DOHH2 (cell line): ENCODE data around the gene SLC4A1.

Source experiments
- H3F3A ChIP-seq: fragments of 200-600 bp; sonication (generic), shearing (Covaris generic); 2 replicates; pipeline ENCODE4 v1.6.0; 2016; ENCODE audit warnings: antibody characterized with exemption, mild to moderate bottlenecking; ENCODE audit not compliant: control insufficient read depth, insufficient read depth
- H3K27ac ChIP-seq: fragments of 200-600 bp; sonication (generic); 2 replicates; pipeline ENCODE4 v1.5.1; 2014; ENCODE audit warnings: low read depth, mild to moderate bottlenecking, low read length, moderate library complexity
- H3K27me3 ChIP-seq: fragments of 200-600 bp; sonication (generic); 2 replicates; pipeline ENCODE4 v1.6.1; 2014; ENCODE audit warnings: mild to moderate bottlenecking, low read length, mixed read lengths; ENCODE audit not compliant: control insufficient read depth
- H3K36me3 ChIP-seq: fragments of 200-600 bp; sonication (generic); 2 replicates; pipeline ENCODE4 v1.6.1; 2014; ENCODE audit warnings: mild to moderate bottlenecking, low read length, moderate library complexity, mixed read lengths; ENCODE audit not compliant: control insufficient read depth
- H3K4me1 ChIP-seq: fragments of 200-600 bp; sonication (generic); 2 replicates; pipeline ENCODE4 v1.6.1; 2014; ENCODE audit warnings: mild to moderate bottlenecking, low read length, mixed read lengths; ENCODE audit not compliant: control insufficient read depth
- H3K4me2 ChIP-seq: fragments of 200-600 bp; sonication (generic); 2 replicates; pipeline ENCODE4 v1.6.0; 2014; ENCODE audit warnings: mild to moderate bottlenecking, low read length, moderate library complexity
- H3K4me3 ChIP-seq: fragments of 200-600 bp; sonication (generic); 2 replicates; pipeline ENCODE4 v1.5.1; 2014; ENCODE audit warnings: mild to moderate bottlenecking, low read length, mixed read lengths
- H3K79me2 ChIP-seq: fragments of 200-600 bp; sonication (generic); 2 replicates; pipeline ENCODE4 v1.6.1; 2014; ENCODE audit warnings: mild to moderate bottlenecking, low read length, mixed read lengths; ENCODE audit not compliant: control insufficient read depth
- H3K9me2 ChIP-seq: fragments of 200-600 bp; sonication (generic); replicated peaks from 2 replicates; pipeline ENCODE4 v1.6.1; 2014; ENCODE audit warnings: mild to moderate bottlenecking, low read length, mixed read lengths; ENCODE audit not compliant: control insufficient read depth
- H3K9me3 ChIP-seq: fragments of 200-600 bp; sonication (generic); 2 replicates; pipeline ENCODE4 v1.6.1; 2014; ENCODE audit warnings: antibody characterized with exemption, low read length, mixed read lengths; ENCODE audit not compliant: control insufficient read depth, insufficient read depth
- H4K20me1 ChIP-seq: fragments of 200-600 bp; sonication (generic); 2 replicates; pipeline ENCODE4 v1.6.0; 2014; ENCODE audit warnings: low read depth, mild to moderate bottlenecking, antibody characterized with exemption, low read length, moderate library complexity; ENCODE audit not compliant: control insufficient read depth, insufficient read depth
- CTCF ChIP-seq: fragments of 200-600 bp; sonication (generic); IDR thresholded peaks from one replicate; pipeline ENCODE4 v1.5.1; 2014; ENCODE audit warnings: antibody characterized with exemption, mild to moderate bottlenecking, low read depth, low read length; ENCODE audit not compliant: poor library complexity, severe bottlenecking
- EZH2phosphoT487 ChIP-seq: fragments of 200-600 bp; sonication (generic); IDR thresholded peaks from 2 replicates; pipeline ENCODE4 v1.6.1; 2017; ENCODE audit warnings: borderline replicate concordance, mild to moderate bottlenecking, antibody characterized with exemption, low read length, moderate library complexity, mixed read lengths

The SLC4A1 gene

DNA sequence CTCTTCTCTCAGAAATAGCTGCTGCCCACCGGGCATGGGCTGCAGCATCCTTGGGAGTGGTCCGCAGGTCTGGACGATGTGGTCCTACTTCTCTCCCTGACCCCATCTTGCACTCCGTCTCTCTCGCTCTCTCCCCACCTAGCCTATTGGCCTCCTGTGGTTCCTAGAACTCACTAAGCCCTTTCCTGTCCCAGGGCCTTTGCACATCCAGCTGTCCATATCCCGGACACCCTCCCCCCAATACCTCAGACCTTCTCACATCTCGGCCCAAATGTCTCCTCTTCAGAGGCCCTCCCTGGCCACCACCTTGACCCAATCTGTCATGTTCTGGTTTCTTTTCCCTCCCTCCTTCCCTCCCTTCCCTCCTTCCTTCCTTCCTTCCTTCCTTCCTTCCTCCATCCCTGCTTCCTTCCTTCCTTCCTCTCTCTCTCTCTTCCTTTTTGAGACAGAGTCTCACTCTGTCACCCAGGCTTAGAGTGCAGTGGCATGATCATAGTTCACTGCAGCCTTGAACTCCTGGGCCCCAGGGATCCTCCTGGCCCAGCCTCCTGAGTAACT lies 4.5 kb downstream of the SLC4A1 start:
- Histone ChIP-seq H3K4me2 (no peak overlapping the region), H4K20me1 (no peaks in the 10 kb centered on the region), H3K36me3 (no peaks in the 10 kb centered on the region), H3K9me2 (no peaks in the 10 kb centered on the region), H3K27me3 (no peaks in the 10 kb centered on the region), H3F3A (no peaks in the 10 kb centered on the region), H3K27ac (no peak overlapping the region), H3K9me3 (no peaks in the 10 kb centered on the region), H3K4me1 (no peaks in the 10 kb centered on the region), H3K4me3 (no peak overlapping the region), H3K79me2 (no peaks in the 10 kb centered on the region)
- TF ChIP-seq CTCF = no peak
- TF ChIP-seq EZH2phosphoT487 = no peak

DNA sequence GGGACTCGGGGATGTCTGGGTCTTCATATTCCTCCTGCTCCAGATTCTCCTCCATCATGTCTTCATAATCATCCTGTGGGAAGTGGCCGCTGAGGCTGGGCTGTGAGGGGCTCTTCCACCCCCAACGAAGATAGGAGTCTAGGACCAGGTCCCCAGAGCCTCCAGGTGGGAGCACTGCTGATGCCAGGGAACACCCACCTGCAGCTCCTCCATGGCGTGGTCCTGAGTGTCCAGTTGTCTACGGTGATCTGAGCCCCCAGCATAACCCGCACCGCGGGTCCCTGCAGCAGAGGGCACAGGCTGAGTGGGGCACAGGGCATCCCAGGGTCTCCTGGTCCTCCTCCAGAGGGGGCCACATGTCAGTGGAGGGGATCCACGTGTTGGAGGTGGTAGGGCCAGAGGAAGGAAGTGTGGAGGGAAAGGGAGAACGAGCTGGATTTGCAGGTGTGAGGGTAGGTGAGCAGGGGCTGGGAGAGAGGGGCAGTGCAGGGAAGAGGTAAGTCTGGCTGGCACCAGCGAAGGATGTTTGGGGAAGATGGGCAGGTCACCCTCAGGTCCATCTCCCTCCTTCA lies 5.2 kb downstream of the SLC4A1 start:
- no peaks in the 10 kb centered on the region for H3K27me3 ChIP-seq
- TF ChIP-seq CTCF (no peak), EZH2phosphoT487 (no peak)
- no peaks in the 10 kb centered on the region for H3K9me3 ChIP-seq
- no peaks in the 10 kb centered on the region for H4K20me1 ChIP-seq
- no peaks in the 10 kb centered on the region for H3K79me2 ChIP-seq
- no peak overlapping the region for H3K27ac ChIP-seq
- H3F3A ChIP-seq = no peaks in the 10 kb centered on the region
- H3K4me3 ChIP-seq = no peak overlapping the region
- no peaks in the 10 kb centered on the region for H3K36me3 ChIP-seq
- H3K9me2 ChIP-seq = no peaks in the 10 kb centered on the region
- H3K4me2 ChIP-seq = no peak overlapping the region
- no peaks in the 10 kb centered on the region for H3K4me1 ChIP-seq

DNA sequence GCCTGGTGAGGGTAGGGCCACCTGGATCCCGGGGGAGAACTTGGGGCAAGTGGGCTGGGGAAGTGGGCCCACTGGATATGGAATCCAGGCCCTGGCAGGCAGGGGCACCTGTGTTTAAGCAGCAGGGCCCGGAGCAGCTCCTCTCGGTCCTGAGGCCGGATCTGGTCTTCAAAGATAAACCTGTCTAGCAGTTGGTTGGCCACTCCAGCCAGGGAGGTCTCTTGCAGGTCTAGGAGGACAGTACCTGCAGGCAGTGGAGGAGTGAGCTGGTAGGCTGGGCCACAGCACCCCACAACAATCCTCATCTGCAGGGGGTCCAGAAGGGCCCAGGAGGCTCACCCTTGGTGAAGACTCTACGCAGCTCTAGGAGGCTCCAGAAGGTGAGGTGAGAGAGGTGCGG lies 7.6 kb downstream of the SLC4A1 start:
- H3F3A ChIP-seq = no peaks in the 10 kb centered on the region
- TF ChIP-seq CTCF (no peak), EZH2phosphoT487 (no peak)
- no peak overlapping the region for H3K4me3 ChIP-seq
- H3K9me2 ChIP-seq = no peaks in the 10 kb centered on the region
- H3K9me3 ChIP-seq = no peaks in the 10 kb centered on the region
- no peaks in the 10 kb centered on the region for H3K79me2 ChIP-seq
- H3K4me1 ChIP-seq = no peaks in the 10 kb centered on the region
- H3K27ac ChIP-seq = no peak overlapping the region
- H3K4me2 ChIP-seq = no peak overlapping the region
- H4K20me1 ChIP-seq = no peaks in the 10 kb centered on the region
- peaks cover 2% of the 10 kb centered on the region; the same call in 1 of the 2 replicates for H3K27me3 ChIP-seq
- no peaks in the 10 kb centered on the region for H3K36me3 ChIP-seq
